ENCODE measurements around the gene HAVCR2.
A peak's percentile ranks its signal among the peaks of the same experiment; 100 is the strongest.

Gene HAVCR2

DNA sequence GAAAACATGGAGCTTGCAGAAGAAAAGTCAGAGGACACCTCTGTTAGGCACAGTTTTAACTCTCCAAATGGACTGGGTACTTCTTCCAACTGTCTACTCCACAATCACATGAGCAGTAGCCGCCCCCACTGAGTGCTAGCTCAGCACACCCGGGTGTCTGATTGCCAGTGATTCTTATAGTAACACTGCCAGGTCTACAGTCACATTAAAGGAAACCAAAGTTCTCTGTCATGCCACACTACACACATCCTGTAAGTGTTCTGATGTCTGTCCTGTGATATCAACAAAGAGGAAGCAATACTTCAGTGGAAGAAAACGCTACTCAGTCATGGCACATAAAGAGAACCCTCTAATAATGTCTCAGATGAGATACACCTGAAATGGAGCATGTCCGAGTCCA lies at the start of gene HAVCR2:
TSS of gene HAVCR2 (minus strand) at position 69 of the 400 bp plus-strand sequence. CDS start at position 8, 61 bp downstream.
- DNase-seq, result peak; percentile 57

GRCh38 chr5:157157293-157157891 lies 48.5 kb upstream of the HAVCR2 start:
- DNase-seq, result no peak

- DNase-seq, result no peak
Measured at GRCh38 chr5:157155297-157155696, 46.5 kb upstream of the HAVCR2 start.

GRCh38 chr5:157150995-157151394 lies 42.2 kb upstream of the HAVCR2 start:
- no peak for DNase-seq

DNA sequence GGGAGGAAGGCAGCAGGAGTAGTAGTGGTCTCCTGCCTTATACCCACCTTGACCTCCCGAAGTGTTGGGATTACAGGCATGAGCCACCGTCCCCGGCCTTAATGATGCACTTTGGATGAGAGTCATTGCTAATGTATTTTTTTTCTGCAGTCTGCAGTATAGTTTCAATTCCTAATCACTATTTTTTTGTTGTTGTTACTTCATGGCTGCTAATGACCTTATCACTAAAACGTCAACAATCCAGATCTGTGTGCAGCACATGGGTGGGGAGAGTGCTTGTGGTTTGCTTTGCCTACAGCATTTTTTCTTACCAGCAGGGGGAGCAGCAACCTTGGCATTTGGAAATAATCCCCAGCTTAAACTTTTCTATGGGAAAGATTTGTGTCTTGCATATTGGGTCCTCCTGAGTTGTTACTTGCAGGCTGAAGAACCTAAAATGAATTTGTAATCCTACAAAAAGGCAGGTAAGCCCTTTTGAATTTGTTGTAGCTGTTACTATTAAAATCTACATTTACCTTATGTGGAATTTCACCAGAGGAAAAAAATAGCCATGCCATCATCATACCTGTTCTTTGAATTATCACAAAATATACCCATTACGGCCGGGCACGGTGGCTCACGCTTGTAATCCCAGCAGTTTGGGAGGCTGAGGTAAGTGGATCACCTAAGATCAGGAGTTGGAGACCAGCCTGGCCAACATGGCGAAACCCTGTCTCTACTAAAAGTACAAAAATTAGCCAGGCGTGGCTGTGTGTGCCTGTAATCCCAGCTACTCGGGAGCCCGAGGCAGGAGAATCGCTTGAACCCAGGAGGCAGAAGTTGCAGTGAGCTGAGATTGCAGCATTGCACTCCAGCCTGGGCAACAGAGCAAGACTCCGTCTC lies 40.1 kb upstream of the HAVCR2 start:
- peak; percentile 89 for DNase-seq

DNA sequence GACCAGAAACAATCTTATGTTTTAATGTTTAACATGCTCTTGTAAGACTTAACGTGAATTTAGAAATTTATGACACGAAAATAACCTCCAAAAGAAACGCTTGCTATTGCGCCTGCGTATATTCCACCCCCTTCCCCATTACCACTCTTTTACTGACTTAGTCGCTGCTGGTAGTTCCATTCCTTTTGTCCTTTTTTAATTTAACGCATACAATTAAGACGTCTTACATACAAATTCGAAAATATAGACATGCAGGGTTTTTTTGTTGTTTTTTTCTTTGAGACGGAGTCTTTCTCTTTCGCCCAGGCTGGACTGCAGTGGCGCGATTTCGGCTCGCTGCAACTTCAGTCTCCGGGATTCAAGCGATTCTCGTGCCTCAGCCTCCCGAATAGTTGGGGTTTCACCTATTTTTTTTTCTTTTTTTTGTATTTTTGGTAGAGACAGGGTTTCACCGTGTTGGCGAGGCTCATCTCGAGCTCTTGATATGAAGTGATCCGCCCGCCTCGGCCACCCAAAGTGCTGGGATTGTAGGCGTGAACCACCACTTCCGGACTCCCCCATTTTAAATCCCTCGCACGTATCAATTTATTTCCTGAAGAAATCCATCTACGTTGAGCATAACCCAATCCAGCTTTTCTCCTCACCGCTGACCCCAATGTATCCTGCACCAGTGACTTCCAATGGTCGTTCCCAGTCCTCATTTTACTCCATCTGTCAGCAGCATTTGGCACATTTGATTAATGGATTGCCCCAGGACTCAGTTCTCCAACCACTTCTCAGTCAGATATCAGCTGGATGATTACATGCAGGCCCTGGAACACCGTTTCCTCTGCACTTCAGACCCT lies 34.5 kb upstream of the HAVCR2 start:
- DNase-seq, result peak; percentile 60

- peak; percentile 98 for DNase-seq
Measured at GRCh38 chr5:157142317-157143126, 33.7 kb upstream of the HAVCR2 start, which contains the start of gene MED7. Gene MED7, minus strand, starts transcription at chr5:157142865. Its CDS starts 3,434 bp downstream, at chr5:157139431.

- no peak for DNase-seq
Measured at GRCh38 chr5:157137691-157138090, 28.8 kb upstream of the HAVCR2 start.

GRCh38 chr5:157132281-157132612 lies 23.4 kb upstream of the HAVCR2 start:
- DNase-seq, result no peak

GRCh38 chr5:157130925-157131324 lies 22.1 kb upstream of the HAVCR2 start:
- no peak for DNase-seq

GRCh38 chr5:157121709-157122108 lies 12.9 kb upstream of the HAVCR2 start:
- no peak for DNase-seq

- DNase-seq, result no peak
Measured at GRCh38 chr5:157120102-157120501, 11.3 kb upstream of the HAVCR2 start.

DNA sequence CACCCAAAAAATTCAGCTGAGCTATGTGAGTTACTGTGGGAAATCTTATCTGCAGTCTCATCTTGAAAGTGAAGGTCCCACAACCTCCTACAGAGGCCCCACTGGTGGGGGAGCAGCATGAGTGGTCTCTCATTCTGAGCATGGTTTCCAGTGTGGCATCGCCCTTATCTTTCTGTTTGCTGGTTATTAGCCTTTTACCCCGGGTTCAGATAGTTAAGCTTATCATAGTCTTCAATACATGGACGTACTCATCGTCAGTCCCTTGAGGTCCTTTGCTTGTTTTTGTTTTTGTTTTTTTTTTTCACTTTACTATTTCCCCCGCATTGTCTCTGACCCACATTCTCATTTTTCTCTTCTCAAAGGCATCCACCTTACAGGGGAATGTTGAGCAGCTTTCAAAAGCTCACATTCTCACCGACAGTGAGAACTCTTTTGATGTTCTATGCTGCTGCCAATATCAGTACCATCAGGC lies 7.7 kb upstream of the HAVCR2 start:
- no peak for DNase-seq

DNA sequence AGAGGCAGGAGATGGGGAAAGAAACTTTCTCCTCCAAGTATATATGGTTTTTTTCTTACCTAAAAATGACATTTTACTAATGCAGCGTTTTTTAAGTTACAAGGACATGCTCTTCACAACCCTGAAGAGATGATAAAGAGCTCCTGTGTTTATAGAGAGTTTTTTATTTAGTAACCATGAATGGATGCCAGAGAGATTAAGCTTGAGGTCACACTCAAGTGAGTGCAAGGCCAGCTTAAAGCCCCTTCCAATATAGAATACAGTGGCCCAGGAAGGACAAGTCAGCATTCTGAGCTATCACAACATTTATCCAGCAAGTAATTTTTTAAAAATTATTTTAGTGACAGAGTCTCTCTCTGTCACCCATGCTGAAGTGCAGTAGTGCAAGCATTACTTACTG lies 6.7 kb upstream of the HAVCR2 start:
- no peak for DNase-seq

GRCh38 chr5:157115012-157115411 lies 6.2 kb upstream of the HAVCR2 start:
- DNase-seq, result no peak

DNA sequence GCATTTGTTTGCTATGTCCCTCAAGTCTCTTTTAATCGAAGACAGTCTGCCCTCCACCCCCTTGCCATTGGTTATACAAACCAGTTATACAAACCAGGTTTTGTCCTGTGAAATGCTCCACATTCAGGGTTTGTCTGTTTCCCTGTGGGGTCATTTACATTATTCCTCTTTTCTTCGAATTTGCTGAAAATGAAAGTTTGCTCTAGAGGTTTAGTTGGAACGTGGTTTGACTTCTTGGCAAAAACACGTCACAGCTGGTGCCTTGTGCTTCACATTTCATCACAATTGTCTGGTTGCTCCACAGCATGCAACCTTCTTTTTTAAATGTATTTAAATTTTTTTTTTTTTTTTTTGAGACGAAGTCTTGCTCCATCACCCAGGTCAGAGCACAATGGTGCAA lies 4.2 kb upstream of the HAVCR2 start:
- no peak for DNase-seq

DNA sequence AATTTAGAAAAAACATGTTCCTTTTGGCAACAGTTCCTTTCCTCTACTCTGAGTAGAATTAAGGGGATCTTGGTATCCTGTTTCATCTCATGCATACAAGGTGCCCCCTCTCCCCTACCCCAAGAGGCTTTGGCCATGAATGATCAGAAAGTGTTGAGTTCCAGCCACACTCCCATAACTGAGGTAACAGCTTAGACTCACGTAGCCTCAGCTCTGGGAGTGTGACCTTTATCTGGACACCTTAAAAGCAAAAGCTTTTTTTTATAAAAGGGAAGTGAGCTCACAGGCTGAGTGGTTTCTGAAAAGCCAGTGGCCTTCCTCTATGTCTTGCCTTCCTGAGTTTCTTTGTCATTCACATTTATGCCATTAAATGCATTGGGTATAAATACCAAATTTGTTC lies 900 bp upstream of the HAVCR2 start:
- peak; percentile 39 for DNase-seq

DNA sequence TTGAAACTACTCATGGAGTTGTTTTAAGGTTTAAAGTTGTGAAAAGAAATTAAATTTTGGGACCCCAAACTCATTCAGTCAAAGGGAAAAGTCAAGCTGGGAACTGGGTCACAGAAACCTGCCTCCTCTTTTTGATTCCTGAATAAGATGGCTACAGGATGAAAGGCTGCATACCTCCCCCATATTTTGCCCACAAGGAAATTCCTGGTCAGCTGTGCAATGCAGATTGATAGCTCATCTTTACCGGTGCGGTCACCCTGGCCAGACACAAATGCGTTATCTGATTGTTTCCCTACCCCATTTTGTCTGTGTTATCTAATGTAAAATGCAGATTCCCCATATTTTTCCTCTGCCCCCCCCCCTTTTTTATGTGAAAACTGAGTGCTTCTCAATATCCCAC lies 1.3 kb downstream of the HAVCR2 start:
- no peak for DNase-seq

DNA sequence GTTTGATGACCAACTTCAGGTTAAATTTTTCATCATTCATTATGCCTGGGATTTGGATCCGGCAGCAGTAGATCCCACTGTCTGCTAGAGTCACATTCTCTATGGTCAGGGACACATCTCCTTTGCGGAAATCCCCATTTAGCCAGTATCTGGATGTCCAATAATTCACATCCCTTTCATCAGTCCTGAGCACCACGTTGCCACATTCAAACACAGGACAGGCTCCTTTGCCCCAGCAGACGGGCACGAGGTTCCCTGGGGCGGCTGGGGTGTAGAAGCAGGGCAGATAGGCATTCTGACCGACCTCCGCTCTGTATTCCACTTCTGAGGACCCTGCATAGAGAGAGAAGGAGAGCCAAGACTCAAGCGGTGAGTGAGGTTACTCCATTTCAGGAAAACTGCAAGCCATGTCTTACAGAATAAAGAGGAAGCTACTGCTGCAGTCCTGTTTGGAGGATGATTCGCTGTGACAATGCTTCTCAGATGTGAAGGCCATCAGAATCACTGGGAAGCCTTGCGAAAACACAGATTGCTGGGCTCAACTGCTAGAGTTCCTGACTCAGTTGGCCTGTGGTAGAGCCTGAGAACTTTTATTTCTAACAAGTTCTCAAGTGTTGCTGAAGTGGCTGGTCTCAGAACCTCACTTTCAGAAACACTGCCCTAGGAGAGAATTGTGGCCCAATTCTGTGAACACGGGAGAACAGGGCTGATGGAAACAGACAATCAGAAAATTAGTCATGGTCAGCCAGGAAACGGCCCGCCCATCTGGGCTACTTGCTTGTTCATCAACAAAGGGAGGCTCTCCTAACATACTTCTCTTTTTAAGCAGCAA lies 2.0 kb downstream of the HAVCR2 start:
- no peak for DNase-seq

DNA sequence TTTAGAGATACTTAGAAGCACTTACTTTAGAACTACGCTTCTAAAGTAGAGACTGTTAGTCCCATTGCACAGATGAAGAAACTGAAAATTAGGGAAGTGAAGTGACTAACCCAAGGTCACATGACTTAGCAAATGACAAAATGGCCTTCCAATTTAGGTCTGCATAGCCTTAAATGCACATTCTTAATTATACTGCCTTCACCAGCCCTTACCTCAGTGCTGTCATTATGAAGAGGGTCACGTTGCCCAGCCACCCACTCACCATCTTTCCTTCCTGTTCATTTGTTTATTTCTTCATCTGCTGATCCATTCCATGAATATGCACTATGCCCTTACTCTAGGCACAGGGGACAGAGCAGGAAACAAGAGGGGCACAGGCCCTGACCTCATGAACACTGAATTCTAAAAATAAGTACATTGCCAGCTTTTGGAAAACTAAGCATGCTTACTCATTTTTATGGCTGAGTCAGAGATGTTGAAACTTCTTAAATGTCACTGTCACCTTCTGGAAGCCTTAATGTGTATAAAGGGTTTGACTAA lies 8.6 kb downstream of the HAVCR2 start:
- no peak for DNase-seq

DNA sequence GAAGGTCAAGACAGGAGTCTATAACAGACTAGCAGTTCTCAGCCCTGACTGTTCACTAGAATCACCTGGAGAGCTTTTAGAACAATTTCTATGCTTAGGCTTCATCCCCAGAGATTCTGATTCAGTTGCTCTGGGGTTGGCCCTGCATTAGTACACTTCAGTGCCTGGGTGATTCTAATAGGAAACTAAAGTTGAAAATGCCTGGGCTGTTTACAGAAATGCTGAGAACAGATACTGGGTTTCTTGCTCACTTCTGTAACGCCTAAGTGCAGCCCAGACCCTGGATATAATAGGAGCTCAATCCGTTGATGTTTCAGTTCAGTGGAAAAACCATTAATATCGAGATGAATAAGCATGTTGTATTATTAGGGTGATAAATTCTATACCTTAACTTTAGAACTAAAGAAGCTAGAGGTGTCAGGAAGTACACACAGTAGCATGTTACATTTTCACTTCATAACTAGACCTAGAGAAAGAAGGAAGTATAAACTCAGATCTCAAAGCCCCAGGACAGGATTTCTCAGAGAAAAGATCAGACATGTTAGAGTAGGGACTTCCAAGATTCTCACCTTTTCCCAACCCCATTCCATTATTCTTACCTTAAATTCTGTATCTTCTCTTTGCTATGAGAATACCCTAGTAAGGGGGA lies 20.4 kb downstream of the HAVCR2 start:
- no peak for DNase-seq
